HS-27A (cell line): ENCODE measurements around the gene ATAD3C.
"Not testable (repeated sequence)": the region's sequence is repeated elsewhere in the genome, so short reads cannot be mapped to it uniquely, and the experiment has no call there.

Source experiments
- DNase-seq: peaks from one replicate; pipeline ENCODE4 v3.0.0-alpha.2; 2012; ENCODE audit warnings: low read depth, missing footprints

ATAD3C gene

DNA sequence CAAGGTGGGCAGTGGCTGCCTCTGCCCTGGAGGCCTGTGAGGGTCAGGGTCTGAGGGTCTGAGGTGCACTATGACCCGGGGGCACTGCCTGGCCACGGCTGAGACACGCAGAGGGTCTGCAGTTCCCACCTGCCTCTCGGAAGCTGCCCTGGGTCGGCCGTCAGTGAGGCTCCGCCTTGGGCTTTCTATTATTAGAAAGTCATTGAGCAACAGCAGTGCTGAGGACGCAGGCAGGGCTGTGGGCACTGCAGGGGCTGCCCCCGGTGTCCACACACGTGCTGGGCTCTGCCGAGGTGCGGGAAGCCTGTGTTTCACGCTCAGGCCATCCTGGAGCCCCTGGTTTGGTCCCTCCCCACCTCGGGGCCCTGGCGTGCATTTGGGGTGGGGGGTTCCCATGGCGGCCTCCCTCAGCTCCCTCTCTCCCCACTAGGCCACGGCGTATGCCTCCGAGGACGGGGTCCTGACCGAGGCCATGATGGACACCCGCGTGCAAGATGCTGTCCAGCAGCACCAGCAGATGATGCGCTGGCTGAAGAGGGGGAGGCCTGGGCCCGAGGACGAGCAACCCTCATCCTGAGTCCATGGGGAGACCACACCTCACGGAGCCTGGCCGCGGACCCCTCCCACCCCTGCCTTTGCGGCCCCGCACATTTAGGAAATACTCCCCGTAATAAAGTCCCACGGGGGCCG is 59.4 kb downstream of the ATAD3C start:
- DNase-seq: not testable (repeated sequence)

DNA sequence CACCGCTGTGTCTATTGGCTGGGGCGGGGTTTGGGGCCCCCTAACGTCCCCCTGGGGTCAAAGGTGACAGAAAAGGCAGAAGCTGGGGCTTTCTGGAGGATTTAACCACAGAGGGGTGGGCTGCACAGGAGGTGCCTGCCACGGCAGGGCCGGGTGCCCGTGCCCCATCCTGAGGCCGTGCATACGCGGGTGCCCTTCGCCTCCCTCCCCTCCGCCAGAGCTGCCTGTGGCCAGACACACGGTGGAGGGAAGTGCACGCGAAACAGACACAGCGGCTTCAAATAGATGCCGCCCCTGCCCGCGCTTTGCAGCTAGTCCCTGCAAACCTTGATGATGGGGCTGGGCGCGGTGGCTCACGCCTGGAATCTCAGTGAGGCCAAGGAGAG is 60.0 kb downstream of the ATAD3C start:
- DNase-seq: not testable (repeated sequence)

- DNase-seq: no peak
Measured at GRCh38 chr1:1510912-1511532, 61.5 kb downstream of the ATAD3C start.

- peak; percentile 96 for DNase-seq
Measured at GRCh38 chr1:1511533-1512285, 62.2 kb downstream of the ATAD3C start, which contains the start of gene ATAD3A. Gene ATAD3A (plus strand): TSS chr1:1512162. CDS start chr1:1512269, 107 bp downstream.

DNA sequence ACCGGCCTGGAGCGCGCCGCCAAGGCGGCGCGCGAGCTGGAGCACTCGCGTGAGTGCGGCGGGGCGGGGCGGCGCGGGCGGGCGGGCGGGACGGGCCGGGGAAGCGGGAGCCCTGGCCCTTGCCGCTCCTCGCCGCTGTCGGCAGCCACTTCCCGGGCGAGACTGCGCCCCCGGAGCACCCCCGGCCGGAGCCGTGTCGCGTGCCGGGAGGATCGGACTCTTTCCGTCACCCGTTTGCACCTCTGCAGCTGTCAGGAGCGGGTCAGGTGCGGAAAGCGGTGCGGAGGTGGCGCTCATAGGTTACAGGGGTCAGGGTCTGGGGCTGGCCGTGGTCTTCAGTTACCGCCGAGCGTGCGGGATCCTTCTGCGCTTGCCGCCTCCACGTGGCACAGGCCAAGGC is 62.9 kb downstream of the ATAD3C start:
- not testable (repeated sequence) for DNase-seq

GRCh38 chr1:1513675-1514074 is 64.2 kb downstream of the ATAD3C start:
- not testable (repeated sequence) for DNase-seq

- not testable (repeated sequence) for DNase-seq
Measured at GRCh38 chr1:1514376-1514775, 64.9 kb downstream of the ATAD3C start.

DNA sequence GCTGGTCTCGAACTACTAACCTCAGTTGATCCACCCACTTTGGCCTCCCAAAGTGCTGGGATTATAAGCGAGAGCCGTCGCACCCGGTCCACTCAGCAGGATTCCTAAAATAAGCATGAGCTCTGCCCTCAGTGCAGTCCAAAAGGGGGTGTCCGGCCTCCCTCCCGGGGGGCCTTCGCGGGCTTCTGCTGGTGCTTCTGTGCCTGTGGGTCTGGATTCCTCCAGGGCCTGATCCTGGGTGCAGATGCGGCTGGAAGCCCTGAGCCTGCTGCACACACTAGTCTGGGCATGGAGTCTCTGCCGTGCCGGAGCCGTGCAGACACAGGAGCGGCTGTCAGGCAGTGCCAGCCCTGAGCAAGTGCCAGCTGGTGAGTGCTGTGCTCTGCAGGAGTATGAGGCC is 67.4 kb downstream of the ATAD3C start:
- DNase-seq: not testable (repeated sequence)

- DNase-seq: no peak
Measured at GRCh38 chr1:1517973-1518620, 68.6 kb downstream of the ATAD3C start.

GRCh38 chr1:1518621-1519007 is 69.1 kb downstream of the ATAD3C start:
- DNase-seq: not testable (repeated sequence)
